ENCODE results near the gene KIAA1217. TPM values are rescaled to one million over a fixed set of nuclear protein-coding genes. Genes with fewer than 3 reads are reported as not detected.

The KIAA1217 gene
- total RNA-seq, 1 experiment from 2014 or later: 7.8 TPM

DNA sequence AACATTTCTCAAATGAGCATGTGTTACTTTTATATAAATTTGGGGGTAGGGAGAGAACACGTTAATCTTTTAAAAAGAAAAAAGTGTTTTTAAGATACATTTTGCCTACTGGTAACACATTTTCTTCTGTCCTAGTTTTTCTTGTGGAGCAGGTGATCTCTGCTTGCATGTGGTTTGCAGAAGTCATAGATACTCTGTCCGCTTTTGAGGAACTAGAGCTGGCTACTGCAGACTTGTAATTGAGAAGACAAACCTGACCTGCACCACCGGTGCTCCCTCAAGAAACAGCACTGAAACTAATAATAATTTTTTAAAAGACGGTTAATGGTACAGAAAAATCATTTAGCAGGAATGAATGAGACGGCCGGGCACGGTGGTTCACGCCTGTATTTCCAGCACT, 243.1 kb downstream of the KIAA1217 start:
- Histone ChIP-seq H3K4me2 (ENCODE audit: low read length) (no peak overlapping the region), H3K4me1 (ENCODE audit: control insufficient read depth in 1 of 2, insufficient read depth in 2 of 2, low read length in 2 of 2) (no peaks in the 10 kb centered on the region), H3K36me3 (ENCODE audit: control insufficient read depth in 1 of 2, insufficient read depth in 2 of 2, low read length in 2 of 2) (no peaks in the 10 kb centered on the region), H4K20me1 (ENCODE audit: insufficient read depth) (no peaks in the 10 kb centered on the region), H3K9me2 (ENCODE audit: insufficient read depth) (no peaks in the 10 kb centered on the region), H3K9me3 (ENCODE audit: control insufficient read depth in 1 of 2, insufficient read depth in 1 of 2, low read depth in 1 of 2, low read length in 2 of 2) (no peaks in the 10 kb centered on the region), H3K27me3 (ENCODE audit: insufficient read depth, low read length) (peaks cover 58% of the 10 kb centered on the region), H3K27ac (ENCODE audit: low read depth, low read length) (no peak overlapping the region), H3K79me2 (ENCODE audit: insufficient read depth, low read length) (no peaks in the 10 kb centered on the region), H3K4me3 (replicated peaks in 1 of 2; ENCODE audit: low read depth in 1 of 2, low read length in 2 of 2) (no peak overlapping the region), H3K9ac (ENCODE audit: low read length) (no peak overlapping the region), H2AFZ (ENCODE audit: low read depth, low read length, poor library complexity, severe bottlenecking) (no peak overlapping the region)
- RAD21 ChIA-PET (ENCODE audit: low non-redundant PET in 1 of 2, low total read pairs in 2 of 2, uncharacterized antibody in 2 of 2, unreplicated experiment in 2 of 2): no interaction called here
- intact Hi-C loops (cut with micrococcal nuclease): no loop called here
- CTCF ChIA-PET: no interaction called here
- BruUV-seq (replicated peaks): no TSS peak
- TF ChIP-seq ATF3 (IDR thresholded peaks at IDR 0.05): no peak
- no peak for TF ChIP-seq EGR1 (IDR thresholded peaks at IDR 0.05; ENCODE audit: low read depth)
- no peak for TF ChIP-seq ELF1 (IDR thresholded peaks at IDR 0.05; ENCODE audit: borderline replicate concordance, low read depth)
- no peak for TF ChIP-seq ZNF274 (IDR thresholded peaks at IDR 0.05; ENCODE audit: low read depth, low read length)
- TF ChIP-seq CBX3 (IDR thresholded peaks at IDR 0.05; ENCODE audit: low read depth): no peak
- no peak for TF ChIP-seq TCF7L2 (IDR thresholded peaks at IDR 0.05; ENCODE audit: borderline replicate concordance, extremely low read depth, insufficient read depth, insufficient read length)
- TF ChIP-seq SIN3A (IDR thresholded peaks at IDR 0.05; ENCODE audit: low read depth): no peak
- TF ChIP-seq POLR2A (IDR thresholded peaks at IDR 0.05; ENCODE audit: borderline replicate concordance, extremely low read depth, insufficient read depth, insufficient read length): no peak
- ATAC-seq (no peak), DNase-seq (ENCODE audit: low read depth, low spot score) (no peak)
- POLR2A ChIA-PET: no interaction called here

DNA sequence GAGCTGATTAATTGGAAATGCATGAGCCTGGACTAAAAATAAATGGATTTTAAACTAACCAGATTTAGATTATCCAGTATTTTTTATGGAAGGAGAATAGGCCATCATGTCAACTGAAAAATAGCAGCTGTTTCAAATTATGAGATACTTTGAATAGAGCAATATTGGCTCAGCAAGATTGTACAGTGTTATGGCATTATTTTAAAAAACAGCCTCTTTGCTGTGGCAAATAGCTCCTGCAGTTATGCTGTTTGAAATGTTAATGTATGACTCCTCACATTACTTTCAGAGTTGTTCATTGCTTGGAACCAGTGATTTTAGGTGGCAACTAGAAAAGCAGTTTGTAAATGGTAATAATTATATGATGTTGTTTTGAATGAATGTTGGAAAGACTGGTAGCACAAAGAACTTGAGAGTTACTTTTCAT, 244.5 kb downstream of the KIAA1217 start:
- no peaks in the 10 kb centered on the region for H3K9me3 ChIP-seq (ENCODE audit: control insufficient read depth in 1 of 2, insufficient read depth in 1 of 2, low read depth in 1 of 2, low read length in 2 of 2)
- H3K27ac ChIP-seq (ENCODE audit: low read depth, low read length): no peak overlapping the region
- no peak overlapping the region for H3K4me3 ChIP-seq (replicated peaks in 1 of 2; ENCODE audit: low read depth in 1 of 2, low read length in 2 of 2)
- no peak for DNase-seq (ENCODE audit: low read depth, low spot score)
- ChIA-PET CTCF (no interaction called here), RAD21 (ENCODE audit: low non-redundant PET in 1 of 2, low total read pairs in 2 of 2, uncharacterized antibody in 2 of 2, unreplicated experiment in 2 of 2) (no interaction called here), POLR2A (no interaction called here)
- H3K79me2 ChIP-seq (ENCODE audit: insufficient read depth, low read length): no peaks in the 10 kb centered on the region
- intact Hi-C loops (cut with micrococcal nuclease): no loop called here
- TF ChIP-seq SIN3A (IDR thresholded peaks at IDR 0.05; ENCODE audit: low read depth) (no peak), EZH2 (IDR thresholded peaks at IDR 0.05) (no peak), SP1 (IDR thresholded peaks at IDR 0.05; ENCODE audit: low read depth) (no peak), TCF7L2 (IDR thresholded peaks at IDR 0.05; ENCODE audit: borderline replicate concordance, extremely low read depth, insufficient read depth, insufficient read length) (no peak), EZH2phosphoT487 (IDR thresholded peaks at IDR 0.05; ENCODE audit: borderline replicate concordance) (no peak), EGR1 (IDR thresholded peaks at IDR 0.05; ENCODE audit: low read depth) (no peak), CBX3 (IDR thresholded peaks at IDR 0.05; ENCODE audit: low read depth) (no peak), CEBPB (IDR thresholded peaks at IDR 0.05; ENCODE audit: low read depth) (no peak), FOSL1 (IDR thresholded peaks at IDR 0.05; ENCODE audit: low read depth) (no peak)
- TF ChIP-seq, protein P1, sequence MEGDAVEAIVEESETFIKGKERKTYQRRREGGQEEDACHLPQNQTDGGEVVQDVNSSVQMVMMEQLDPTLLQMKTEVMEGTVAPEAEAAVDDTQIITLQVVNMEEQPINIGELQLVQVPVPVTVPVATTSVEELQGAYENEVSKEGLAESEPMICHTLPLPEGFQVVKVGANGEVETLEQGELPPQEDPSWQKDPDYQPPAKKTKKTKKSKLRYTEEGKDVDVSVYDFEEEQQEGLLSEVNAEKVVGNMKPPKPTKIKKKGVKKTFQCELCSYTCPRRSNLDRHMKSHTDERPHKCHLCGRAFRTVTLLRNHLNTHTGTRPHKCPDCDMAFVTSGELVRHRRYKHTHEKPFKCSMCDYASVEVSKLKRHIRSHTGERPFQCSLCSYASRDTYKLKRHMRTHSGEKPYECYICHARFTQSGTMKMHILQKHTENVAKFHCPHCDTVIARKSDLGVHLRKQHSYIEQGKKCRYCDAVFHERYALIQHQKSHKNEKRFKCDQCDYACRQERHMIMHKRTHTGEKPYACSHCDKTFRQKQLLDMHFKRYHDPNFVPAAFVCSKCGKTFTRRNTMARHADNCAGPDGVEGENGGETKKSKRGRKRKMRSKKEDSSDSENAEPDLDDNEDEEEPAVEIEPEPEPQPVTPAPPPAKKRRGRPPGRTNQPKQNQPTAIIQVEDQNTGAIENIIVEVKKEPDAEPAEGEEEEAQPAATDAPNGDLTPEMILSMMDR (IDR thresholded peaks at IDR 0.05 in 2 of 3, conservative IDR thresholded peaks at IDR 0.05 in 1 of 3; ENCODE audit: borderline replicate concordance in 1 of 3, insufficient read depth in 1 of 3, low read depth in 2 of 3, low read length in 2 of 3): no peak
- no peak for ATAC-seq
- no peak overlapping the region for H2AFZ ChIP-seq (ENCODE audit: low read depth, low read length, poor library complexity, severe bottlenecking)
- H3K9me2 ChIP-seq (ENCODE audit: insufficient read depth): no peaks in the 10 kb centered on the region
- peaks cover 58% of the 10 kb centered on the region for H3K27me3 ChIP-seq (ENCODE audit: insufficient read depth, low read length)
- H3K9ac ChIP-seq (ENCODE audit: low read length): no peak overlapping the region
- H3K4me1 ChIP-seq (ENCODE audit: control insufficient read depth in 1 of 2, insufficient read depth in 2 of 2, low read length in 2 of 2): 0 out of 4 replicates have a peak, but pooled peaks cover 0 to 5% of the 10 kb centered on the region in 2 experiments
- no peaks in the 10 kb centered on the region for H4K20me1 ChIP-seq (ENCODE audit: insufficient read depth)
- BruUV-seq (replicated peaks): no TSS peak
- no peak overlapping the region for H3K4me2 ChIP-seq (ENCODE audit: low read length)
- H3K36me3 ChIP-seq (ENCODE audit: control insufficient read depth in 1 of 2, insufficient read depth in 2 of 2, low read length in 2 of 2): no peaks in the 10 kb centered on the region
